Activated CD8-positive, alpha-beta memory T cell treated with anti-CD3 and anti-CD28 coated beads for 48 hours (primary cell): ENCODE data around the gene FBXL16.

Experiments
- DNase-seq, 3 experiments: peaks; one replicate each; pipeline ENCODE4 v3.0.0-alpha.2; 2020; ENCODE audit warnings: low read depth in 2 of 3, low spot score in 2 of 3

The FBXL16 gene

DNA sequence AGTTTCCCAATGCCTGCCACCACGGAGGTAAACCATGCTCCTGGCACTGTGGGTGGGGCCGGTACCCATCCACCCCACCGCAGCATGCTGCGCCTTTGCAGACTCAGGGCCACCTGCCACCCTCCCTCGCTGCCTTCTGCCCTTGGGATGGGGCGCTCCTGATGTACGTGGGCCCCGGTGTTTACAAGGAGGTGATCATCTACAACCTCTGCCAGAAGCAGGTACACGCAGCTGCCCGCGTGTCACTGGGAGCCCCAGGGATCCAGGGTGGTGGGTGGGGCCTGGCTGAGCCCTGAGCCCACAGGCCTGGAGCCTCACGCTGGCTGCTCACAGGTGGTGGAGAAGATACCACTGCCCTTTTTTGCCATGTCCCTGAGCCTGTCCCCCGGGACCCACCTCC is 39.0 kb downstream of the FBXL16 start:
- no peak for DNase-seq

GRCh38 chr16:662597-662996 is 43.0 kb downstream of the FBXL16 start:
- no peak for DNase-seq

GRCh38 chr16:662095-662494 is 43.5 kb downstream of the FBXL16 start:
- DNase-seq, result no peak

- DNase-seq, result no peak
Observed at GRCh38 chr16:661184-661821, 44.3 kb downstream of the FBXL16 start.

DNA sequence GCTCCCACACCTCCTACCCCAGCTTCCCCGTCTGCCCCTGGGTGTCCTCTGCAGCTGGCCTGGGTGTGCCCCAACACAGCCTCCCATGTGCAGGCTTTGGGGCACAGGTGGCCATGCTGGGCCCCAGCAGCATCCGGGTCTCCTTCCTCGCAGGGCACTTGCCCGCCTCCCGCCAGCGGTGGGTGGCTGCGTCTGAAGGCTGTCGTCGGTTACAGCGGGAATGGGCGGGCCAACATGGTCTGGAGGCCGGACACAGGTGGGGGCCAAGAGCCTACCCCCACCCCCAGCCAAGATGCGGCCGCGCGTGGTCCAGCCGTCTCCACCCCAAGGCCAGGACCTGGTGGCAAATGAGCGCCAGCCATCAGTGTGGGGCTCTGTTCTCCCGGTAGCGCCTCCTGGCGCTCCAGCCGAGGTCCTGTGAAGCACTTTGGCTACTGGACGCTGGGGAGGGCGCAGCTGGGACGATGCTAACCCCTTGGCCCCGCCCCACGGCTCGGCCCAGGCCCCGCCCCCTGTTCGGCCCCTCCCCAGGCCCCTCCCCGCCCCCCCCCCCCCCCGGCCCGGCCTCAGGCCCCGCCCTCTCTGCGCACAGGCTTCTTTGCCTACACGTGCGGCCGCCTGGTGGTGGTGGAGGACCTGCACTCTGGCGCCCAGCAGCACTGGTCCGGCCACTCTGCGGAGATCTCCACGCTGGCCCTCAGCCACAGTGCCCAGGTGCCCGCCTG is 45.0 kb downstream of the FBXL16 start:
- DNase-seq, result no peak

GRCh38 chr16:660132-660458 is 45.5 kb downstream of the FBXL16 start:
- no peak for DNase-seq

GRCh38 chr16:659618-660017 is 46.0 kb downstream of the FBXL16 start:
- DNase-seq, result no peak

DNA sequence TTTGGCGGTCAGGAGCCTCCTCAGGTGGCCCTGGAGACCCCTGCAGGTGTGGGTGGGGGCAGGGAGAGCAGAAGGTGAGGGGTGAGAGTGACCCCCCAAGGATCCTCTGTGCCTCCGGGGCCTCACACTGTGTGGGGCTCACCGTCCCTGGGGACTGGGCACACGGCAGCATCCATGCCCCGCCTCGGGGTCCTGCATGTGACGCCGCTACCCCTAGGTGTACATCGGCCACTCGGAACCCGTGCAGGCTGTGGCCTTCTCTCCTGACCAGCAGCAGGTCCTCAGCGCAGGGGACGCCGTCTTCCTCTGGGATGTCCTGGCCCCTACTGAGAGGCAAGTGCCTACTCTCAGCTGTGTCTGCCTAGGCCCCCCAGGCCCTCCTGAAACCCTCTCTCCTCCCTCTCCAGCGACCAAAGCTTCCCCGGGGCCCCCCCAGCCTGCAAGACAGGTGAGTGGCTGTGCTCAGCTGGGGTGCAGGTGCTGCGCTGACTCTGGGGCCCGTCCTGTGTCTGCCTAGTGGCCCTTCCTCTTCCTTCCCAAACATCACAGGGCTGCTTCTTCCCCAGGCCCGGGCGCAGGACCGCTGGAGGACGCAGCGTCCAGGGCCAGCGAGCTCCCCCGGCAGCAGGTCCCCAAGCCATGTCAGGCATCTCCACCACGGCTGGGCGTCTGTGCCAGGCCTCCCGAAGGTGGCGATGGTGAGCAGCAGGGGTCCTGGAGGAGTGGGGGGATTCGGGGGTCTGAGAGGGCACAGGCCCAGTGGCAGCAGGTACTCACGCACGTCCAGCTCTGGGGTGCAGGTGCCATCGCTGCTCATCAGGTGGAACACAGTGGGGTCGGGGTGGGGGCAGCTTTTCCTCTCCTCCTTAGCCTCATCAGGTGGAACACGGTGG is 46.7 kb downstream of the FBXL16 start:
- no peak for DNase-seq

DNA sequence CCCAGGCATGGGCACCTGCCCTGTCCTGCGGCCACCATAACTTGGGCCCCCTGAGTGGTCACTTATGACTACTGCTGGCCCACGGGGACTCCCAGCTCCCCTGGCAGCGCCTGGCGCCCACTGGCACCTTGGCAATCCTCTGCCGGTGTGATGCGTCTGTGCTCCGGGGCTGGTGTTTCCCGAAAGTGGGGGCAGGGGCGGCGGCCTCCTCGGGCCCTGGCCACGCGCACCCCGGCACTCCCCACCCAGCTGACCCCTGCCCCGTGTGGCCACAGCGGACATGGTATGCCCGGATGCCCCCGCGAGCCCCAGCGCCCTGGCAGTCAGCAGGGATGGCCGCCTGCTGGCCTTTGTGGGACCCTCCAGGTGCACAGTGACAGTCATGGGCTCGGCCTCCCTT is 48.1 kb downstream of the FBXL16 start:
- no peak for DNase-seq

- no peak for DNase-seq
Observed at GRCh38 chr16:654034-654433, 51.6 kb downstream of the FBXL16 start.

DNA sequence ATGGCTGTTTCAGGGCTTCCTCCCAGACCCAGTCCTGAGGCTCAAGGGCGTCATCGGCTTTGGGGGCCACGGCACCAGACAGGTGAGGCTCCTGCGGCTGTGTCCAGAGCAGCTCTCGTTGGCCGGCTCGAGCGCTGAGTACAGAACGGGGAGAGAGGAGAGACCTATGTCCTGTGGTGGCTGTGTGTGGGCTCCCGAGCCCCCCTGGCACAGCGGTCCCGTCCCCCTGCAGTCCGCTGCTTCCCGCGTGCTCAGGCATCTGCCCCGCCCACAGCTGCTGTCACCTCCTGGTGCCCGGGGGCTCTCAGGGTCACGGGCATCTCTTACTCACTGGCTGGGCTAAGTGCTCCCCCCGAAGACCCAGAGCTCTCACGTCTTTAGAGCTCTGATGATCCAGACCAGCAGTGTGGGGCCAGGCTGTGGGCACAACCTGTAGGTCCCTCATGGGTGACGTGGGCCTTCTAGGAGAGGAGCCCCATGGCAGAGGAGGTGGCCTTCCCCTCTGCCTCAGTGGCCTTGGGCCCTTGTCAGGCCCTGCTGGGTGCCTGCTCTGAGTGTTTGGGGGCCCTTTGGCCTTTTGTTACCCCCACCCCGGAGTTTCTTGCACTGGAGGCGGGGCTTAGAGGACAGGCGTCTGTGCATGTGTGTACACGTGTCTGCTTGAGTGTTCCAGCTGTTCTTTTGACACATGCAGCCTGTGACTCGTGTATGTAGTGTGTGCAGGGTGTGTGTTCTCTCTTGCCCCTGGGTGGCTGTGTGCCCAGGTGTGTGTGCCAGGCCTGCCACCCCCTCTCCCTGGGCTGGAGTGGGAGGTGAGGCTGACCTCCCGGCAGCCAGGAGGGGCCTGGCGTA is 52.9 kb downstream of the FBXL16 start:
- DNase-seq, result no peak

GRCh38 chr16:651844-652243 is 53.8 kb downstream of the FBXL16 start:
- no peak for DNase-seq

- DNase-seq, result no peak
Observed at GRCh38 chr16:649631-650030, 56.0 kb downstream of the FBXL16 start.

- peak; percentile 79 to 84 (median 79) for DNase-seq
Observed at GRCh38 chr16:648781-649589, 56.6 kb downstream of the FBXL16 start, which contains the start of gene WDR90. Gene WDR90 (plus strand): TSS chr16:649365. CDS start chr16:649417, 52 bp downstream.

DNA sequence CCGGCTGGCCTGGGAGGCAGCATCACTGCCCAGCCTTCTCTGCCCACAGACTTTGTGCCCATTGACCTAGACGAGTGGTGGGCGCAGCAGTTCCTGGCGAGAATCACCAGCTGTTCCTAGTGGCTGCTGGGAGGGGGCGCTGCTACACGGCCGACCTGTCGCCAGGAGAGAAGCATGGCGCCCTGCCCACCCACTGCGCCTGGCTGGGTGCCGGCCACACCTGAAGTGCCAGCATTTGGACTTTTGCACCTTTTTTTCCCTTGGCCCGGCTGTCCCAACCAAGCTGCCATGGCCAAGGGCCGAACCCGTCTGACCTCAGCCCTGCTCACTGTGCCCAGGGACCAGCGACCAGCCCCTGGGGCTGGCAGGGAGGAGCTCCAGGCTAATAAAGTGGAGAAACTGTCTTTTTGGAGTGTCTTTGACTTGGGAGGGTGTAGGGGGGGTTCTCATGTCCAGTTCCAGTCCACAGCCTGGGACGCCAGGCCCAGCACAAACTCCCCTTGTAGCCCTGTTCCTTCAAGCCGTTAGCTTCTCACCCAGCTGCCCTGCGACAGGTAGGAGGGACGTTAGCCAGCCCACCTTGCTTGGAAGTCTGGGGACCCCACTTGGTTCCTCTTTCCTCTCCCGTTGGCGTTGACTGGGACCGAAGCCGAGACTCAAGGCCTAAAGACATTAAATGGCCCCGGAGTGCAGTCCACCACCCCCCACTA is 57.4 kb downstream of the FBXL16 start:
- no peak for DNase-seq

GRCh38 chr16:647173-647902 is 58.3 kb downstream of the FBXL16 start:
- no peak for DNase-seq

DNA sequence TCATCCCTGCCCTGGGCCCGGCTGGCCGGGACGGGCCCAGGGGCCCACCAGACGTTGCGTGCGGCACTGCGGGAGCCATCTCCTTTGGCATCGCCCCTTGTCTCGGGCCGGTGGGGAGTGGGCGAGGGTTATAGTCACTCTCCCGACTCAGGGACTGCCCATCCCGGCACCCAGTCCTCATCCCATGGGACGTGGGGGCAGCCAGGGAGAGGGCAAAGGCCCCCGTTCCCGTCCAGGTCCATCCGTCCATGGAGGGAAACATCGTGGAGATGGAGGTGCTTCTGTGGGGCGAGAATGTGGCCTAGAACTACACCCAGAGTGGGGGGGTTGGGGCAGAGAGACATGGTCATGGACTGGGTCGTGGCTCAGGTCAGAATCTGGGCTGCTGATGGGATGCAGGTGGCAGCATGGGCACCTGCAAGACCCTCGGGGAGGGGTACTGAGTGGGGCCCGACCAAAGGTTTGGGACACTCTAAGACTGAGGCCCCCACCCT is 58.9 kb downstream of the FBXL16 start:
- no peak for DNase-seq

- DNase-seq, result no peak
Observed at GRCh38 chr16:645852-646678, 59.5 kb downstream of the FBXL16 start.
